Caco-2 (cell line): ENCODE measurements around the gene UGT1A1. TPM values are rescaled to one million over a fixed set of nuclear protein-coding genes. Genes with fewer than 3 reads are reported as not detected.

Experiments used
- BruUV-seq: library from RNA; stranded (reverse); fragments of 400-500 nt; replicated peaks from 2 replicates; lab custom pipeline; 2021; lab: Mats Ljungman, UMichigan
- CTCF ChIA-PET: fragments of 300-600 bp; sonication (Branson Sonifier 250); formaldehyde crosslinking; loops from one replicate; lab custom pipeline; 2022; ENCODE audit warnings: antibody characterized with exemption; lab: Charles Lee
- POLR2A ChIA-PET: fragments of 300-600 bp; sonication (Branson Sonifier 250); formaldehyde crosslinking; loops from one replicate; lab custom pipeline; 2022; ENCODE audit warnings: antibody characterized with exemption; lab: Charles Lee
- DNase-seq, 2 experiments: peaks; one replicate each; pipeline versions ENCODE4 v3.0.0 to v3.0.0-alpha.2; 2020 to 2022
- H3K27me3 ChIP-seq: replicated peaks from 2 replicates; pipeline ENCODE4 v1.6.0; 2011; ENCODE audit warnings: low read length; ENCODE audit not compliant: control insufficient read depth, insufficient read depth
- H3K36me3 ChIP-seq: 2 replicates; pipeline ENCODE4 v1.5.1; 2011; ENCODE audit warnings: low read length; ENCODE audit not compliant: control insufficient read depth, insufficient read depth
- H3K4me1 ChIP-seq: fragments of 250-450 bp; sonication (Bioruptor Pico); 2 replicates; pipeline ENCODE4 v1.5.1; 2020; ENCODE audit warnings: mild to moderate bottlenecking
- H3K4me3 ChIP-seq: 2 replicates; pipeline ENCODE4 v1.5.1; 2011; ENCODE audit warnings: low read depth, mild to moderate bottlenecking, control low read depth, low read length
- H3K9me3 ChIP-seq: fragments of 250-450 bp; sonication (Bioruptor Pico); 2 replicates; pipeline ENCODE4 v1.5.1; 2020; ENCODE audit warnings: mild to moderate bottlenecking, moderate library complexity
- H3K27ac Mint-ChIP-seq: one replicate; pipeline ENCODE4 v1.8.0; 2022; ENCODE audit warnings: mixed read lengths; ENCODE audit not compliant: unreplicated experiment
- H3K27me3 Mint-ChIP-seq: one replicate; pipeline ENCODE4 v1.8.0; 2022; ENCODE audit warnings: mixed read lengths; ENCODE audit not compliant: insufficient read depth, unreplicated experiment
- H3K36me3 Mint-ChIP-seq: one replicate; pipeline ENCODE4 v1.8.0; 2022; ENCODE audit warnings: mild to moderate bottlenecking, mixed read lengths; ENCODE audit not compliant: insufficient read depth, unreplicated experiment
- H3K4me1 Mint-ChIP-seq: one replicate; pipeline ENCODE4 v1.8.0; 2022; ENCODE audit warnings: low read depth, mixed read lengths; ENCODE audit not compliant: unreplicated experiment
- H3K4me3 Mint-ChIP-seq: one replicate; pipeline ENCODE4 v1.8.0; 2022; ENCODE audit warnings: mild to moderate bottlenecking, moderate library complexity, mixed read lengths; ENCODE audit not compliant: unreplicated experiment
- H3K9me3 Mint-ChIP-seq: one replicate; pipeline ENCODE4 v1.8.0; 2022; ENCODE audit warnings: mixed read lengths; ENCODE audit not compliant: unreplicated experiment
- intact Hi-C: fragments of 100-400 bp; cut with micrococcal nuclease; formaldehyde crosslinking; loops from one replicate; pipeline ENCODE4 v1.10.0; 2022; ENCODE audit not compliant: unreplicated experiment
- total RNA-seq: library from RNA; stranded (reverse); gene quantifications from 2 replicates; pipeline ENCODE4 v1.2.3, GENCODE V29; 2022
- TF ChIP-seq, protein P1 (sequence below), 2 experiments: fragments of 200-600 bp in 1 of 2; IDR thresholded peaks; 1 replicate in 1 of 2; 2 replicates in 1 of 2; pipeline versions ENCODE4 v1.5.1 to v1.8.0; 2011 to 2022; ENCODE audit warnings: antibody characterized with exemption in 1 of 2, control low read depth in 1 of 2, inconsistent platforms in 1 of 2, low read depth in 1 of 2, low read length in 1 of 2, mild to moderate bottlenecking in 1 of 2, moderate library complexity in 1 of 2; ENCODE audit not compliant: insufficient read depth in 1 of 2, severe bottlenecking in 1 of 2, unreplicated experiment in 1 of 2

Gene UGT1A1
- total RNA-seq, 1 experiment from 2014 or later: 3.0 TPM

DNA sequence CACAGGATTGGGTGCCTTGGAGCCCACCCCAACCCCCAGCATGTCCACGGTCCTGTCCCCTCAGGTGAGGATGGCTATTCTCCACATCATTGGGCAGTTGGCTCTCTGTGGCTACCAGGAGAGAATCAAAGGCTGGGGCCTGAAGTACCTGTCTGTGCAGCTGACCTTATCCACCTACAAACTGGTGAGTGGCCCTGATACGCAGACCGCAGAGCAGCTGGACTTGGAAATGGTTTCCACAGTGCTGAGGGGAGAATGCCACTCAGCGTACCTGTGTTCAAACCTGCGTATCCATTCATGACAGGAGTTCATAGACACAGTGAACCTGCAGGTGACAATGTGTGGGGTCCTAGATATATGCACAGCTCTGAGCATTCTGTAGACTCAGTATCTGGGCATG, 39.6 kb downstream of the UGT1A1 start:
- no peaks in the 10 kb centered on the region for H3K4me1 Mint-ChIP-seq
- H3K27me3 Mint-ChIP-seq: no peaks in the 10 kb centered on the region
- TF ChIP-seq, protein P1, sequence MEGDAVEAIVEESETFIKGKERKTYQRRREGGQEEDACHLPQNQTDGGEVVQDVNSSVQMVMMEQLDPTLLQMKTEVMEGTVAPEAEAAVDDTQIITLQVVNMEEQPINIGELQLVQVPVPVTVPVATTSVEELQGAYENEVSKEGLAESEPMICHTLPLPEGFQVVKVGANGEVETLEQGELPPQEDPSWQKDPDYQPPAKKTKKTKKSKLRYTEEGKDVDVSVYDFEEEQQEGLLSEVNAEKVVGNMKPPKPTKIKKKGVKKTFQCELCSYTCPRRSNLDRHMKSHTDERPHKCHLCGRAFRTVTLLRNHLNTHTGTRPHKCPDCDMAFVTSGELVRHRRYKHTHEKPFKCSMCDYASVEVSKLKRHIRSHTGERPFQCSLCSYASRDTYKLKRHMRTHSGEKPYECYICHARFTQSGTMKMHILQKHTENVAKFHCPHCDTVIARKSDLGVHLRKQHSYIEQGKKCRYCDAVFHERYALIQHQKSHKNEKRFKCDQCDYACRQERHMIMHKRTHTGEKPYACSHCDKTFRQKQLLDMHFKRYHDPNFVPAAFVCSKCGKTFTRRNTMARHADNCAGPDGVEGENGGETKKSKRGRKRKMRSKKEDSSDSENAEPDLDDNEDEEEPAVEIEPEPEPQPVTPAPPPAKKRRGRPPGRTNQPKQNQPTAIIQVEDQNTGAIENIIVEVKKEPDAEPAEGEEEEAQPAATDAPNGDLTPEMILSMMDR (IDR thresholded peaks at IDR 0.05; ENCODE audit: insufficient read depth in 1 of 2, low read depth in 1 of 2, low read length in 1 of 2, severe bottlenecking in 1 of 2, unreplicated experiment in 1 of 2): no peak
- Histone ChIP-seq H3K4me1 (no peaks in the 10 kb centered on the region), H3K9me3 (no peaks in the 10 kb centered on the region), H3K36me3 (no peaks in the 10 kb centered on the region), H3K4me3 (no peak overlapping the region), H3K27me3 (no peaks in the 10 kb centered on the region)
- intact Hi-C loops: no loop called here
- POLR2A ChIA-PET: no interaction called here
- DNase-seq: no peak
- BruUV-seq: no TSS peak
- no peak overlapping the region for H3K4me3 Mint-ChIP-seq
- H3K9me3 Mint-ChIP-seq: no peaks in the 10 kb centered on the region
- H3K36me3 Mint-ChIP-seq: no peaks in the 10 kb centered on the region
- CTCF ChIA-PET: no interaction called here
- H3K27ac Mint-ChIP-seq: no peak overlapping the region

- no peaks in the 10 kb centered on the region for H3K36me3 ChIP-seq
- ChIA-PET POLR2A (no interaction called here), CTCF (no interaction called here)
- H3K9me3 ChIP-seq: no peaks in the 10 kb centered on the region
- Mint-ChIP-seq H3K27ac (no peak overlapping the region), H3K4me3 (no peak overlapping the region), H3K4me1 (no peaks in the 10 kb centered on the region), H3K9me3 (no peaks in the 10 kb centered on the region), H3K36me3 (no peaks in the 10 kb centered on the region), H3K27me3 (no peaks in the 10 kb centered on the region)
- H3K4me1 ChIP-seq: no peaks in the 10 kb centered on the region
- no peaks in the 10 kb centered on the region for H3K27me3 ChIP-seq
- no TSS peak for BruUV-seq
- no peak overlapping the region for H3K4me3 ChIP-seq
- intact Hi-C loops: no loop called here
- DNase-seq: no peak
- TF ChIP-seq, protein P1 (IDR thresholded peaks at IDR 0.05; ENCODE audit: insufficient read depth in 1 of 2, low read depth in 1 of 2, low read length in 1 of 2, severe bottlenecking in 1 of 2, unreplicated experiment in 1 of 2): no peak
Measured at GRCh38 chr2:233800208-233800607, 40.1 kb downstream of the UGT1A1 start.

DNA sequence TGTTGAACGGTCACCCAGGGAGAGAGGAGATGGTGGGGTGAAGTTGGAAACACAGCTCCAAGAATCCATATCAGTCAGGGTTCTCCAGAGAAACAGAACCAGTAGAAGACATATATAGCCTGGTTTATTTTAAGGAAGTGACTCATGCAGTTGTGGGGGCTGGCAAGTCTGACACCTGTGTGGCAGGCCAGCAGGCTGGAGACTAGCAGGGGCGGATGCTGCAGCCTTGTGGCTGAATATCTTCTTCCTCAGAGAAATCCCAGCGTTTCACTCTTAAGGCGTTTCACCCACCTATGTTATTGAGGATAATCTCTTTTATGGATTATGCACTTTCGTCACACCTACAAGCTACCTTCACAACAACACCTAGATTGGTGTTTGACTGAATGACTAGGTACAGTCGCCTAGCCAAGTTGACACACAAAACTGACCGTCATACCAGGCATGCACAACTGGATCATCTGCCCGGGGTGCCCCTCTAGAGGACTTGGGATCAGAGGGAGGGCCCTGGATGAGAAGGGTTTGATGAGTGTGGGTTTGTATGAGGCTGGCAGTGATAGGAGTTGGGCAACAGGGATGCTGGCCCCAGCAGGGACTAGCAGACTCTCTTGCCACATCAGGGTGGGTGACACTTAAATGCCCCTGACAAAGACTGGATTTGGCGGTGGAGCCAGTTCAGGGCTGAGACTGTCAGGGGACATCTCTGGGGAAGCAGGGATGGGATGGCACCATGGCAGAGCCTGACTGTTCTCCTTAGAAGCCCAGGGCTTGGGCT, 41.5 kb downstream of the UGT1A1 start:
- Mint-ChIP-seq H3K4me3 (no peak overlapping the region), H3K27me3 (no peaks in the 10 kb centered on the region), H3K9me3 (no peaks in the 10 kb centered on the region), H3K36me3 (no peaks in the 10 kb centered on the region), H3K4me1 (no peaks in the 10 kb centered on the region), H3K27ac (no peak overlapping the region)
- no peaks in the 10 kb centered on the region for H3K9me3 ChIP-seq
- no peaks in the 10 kb centered on the region for H3K36me3 ChIP-seq
- no peaks in the 10 kb centered on the region for H3K4me1 ChIP-seq
- no peak overlapping the region for H3K4me3 ChIP-seq
- intact Hi-C loops: no loop called here
- no TSS peak for BruUV-seq
- H3K27me3 ChIP-seq: no peaks in the 10 kb centered on the region
- CTCF ChIA-PET: no interaction called here
- POLR2A ChIA-PET: no interaction called here
- TF ChIP-seq, protein P1 (IDR thresholded peaks at IDR 0.05; ENCODE audit: insufficient read depth in 1 of 2, low read depth in 1 of 2, low read length in 1 of 2, severe bottlenecking in 1 of 2, unreplicated experiment in 1 of 2): no peak
- no peak for DNase-seq
